K562 (cell line): ENCODE data around the gene LRRC74B. TPM values are rescaled to one million over a fixed set of nuclear protein-coding genes. Genes with fewer than 3 reads are reported as not detected.
A peak's percentile ranks its signal among the peaks of the same experiment; 100 is the strongest.

ENCODE experiments used
- DACH1 ChIP-seq: fragments of 450-650 bp; IDR thresholded peaks from 2 replicates; pipeline ENCODE4 v1.6.1; 2018; ENCODE audit not compliant: partially characterized antibody
- GABPB1 ChIP-seq: sonication (generic); formaldehyde crosslinking; IDR thresholded peaks from 2 replicates; pipeline ENCODE4 v1.8.0; 2022; ENCODE audit warnings: mild to moderate bottlenecking, missing genetic modification reagents
- GABPB2 ChIP-seq: fragments of 250-450 bp; sonication (Bioruptor Pico); conservative IDR thresholded peaks from 2 replicates; pipeline ENCODE4 v1.5.1; 2021; ENCODE audit warnings: mild to moderate bottlenecking
- JUND ChIP-seq, 2 experiments: IDR thresholded peaks; 2 replicates in 1 of 2; 3 replicates in 1 of 2; pipeline ENCODE4 v1.6.1; 2011; ENCODE audit warnings: borderline replicate concordance in 2 of 2, low read depth in 2 of 2, low read length in 2 of 2, improper control_type of control experiment in 1 of 2, missing biosample characterization in 1 of 2, missing genetic modification characterization in 1 of 2, missing genetic modification reagents in 1 of 2
- LARP7 ChIP-seq: fragments of 450-650 bp; IDR thresholded peaks from 2 replicates; pipeline ENCODE4 v1.6.1; 2016
- MCM3 ChIP-seq: fragments of 450-650 bp; IDR thresholded peaks from 2 replicates; pipeline ENCODE4 v1.6.1; 2016
- RNF219 ChIP-seq: fragments of 250-450 bp; sonication (Bioruptor Pico); IDR thresholded peaks from 2 replicates; pipeline ENCODE4 v1.5.0; 2022; ENCODE audit warnings: mild to moderate bottlenecking
- RREB1 ChIP-seq: fragments of 250-450 bp; sonication (Bioruptor Pico); IDR thresholded peaks from 2 replicates; pipeline ENCODE4 v1.4.0; 2020
- SRF ChIP-seq, 2 experiments: fragments of 250-450, 450-650 bp in 1 of 2; sonication (Bioruptor Pico) in 1 of 2; sonication (generic) in 1 of 2; formaldehyde crosslinking; IDR thresholded peaks; 2 replicates each; pipeline versions ENCODE4 v1.5.0 to v1.5.1; 2020 to 2022; ENCODE audit warnings: mild to moderate bottlenecking in 1 of 2, missing genetic modification reagents in 1 of 2
- STAT6 ChIP-seq: sonication (generic); formaldehyde crosslinking; IDR thresholded peaks from 2 replicates; pipeline ENCODE4 v1.8.1; 2023; ENCODE audit warnings: mild to moderate bottlenecking, missing genetic modification reagents
- ZNF507 ChIP-seq: conservative IDR thresholded peaks from 2 replicates; pipeline ENCODE4 v1.6.1; 2017; ENCODE audit warnings: missing genetic modification characterization, missing compliant biosample characterization
- polyA plus RNA-seq, 8 experiments: library from polyadenylated mRNA; depleted of rRNA in 4 of 8; stranded (reverse) in 5 of 8; unstranded in 3 of 8; fragments of >200 nt; fragmentation: Nextera tagmentation in 2 of 8; fragmentation: Illumina TruSeq in 1 of 8; extraction: Ambion mirVana in 2 of 8; extraction: Trizol in 1 of 8; gene quantifications; 2 replicates each; pipeline versions ENCODE4 v1.2.1 to v1.2.3, GENCODE V29; 2011 to 2014; ENCODE audit warnings: inconsistent platforms in 1 of 8, missing spikeins in 1 of 8
- total RNA-seq, 7 experiments: library from RNA; depleted of rRNA in 6 of 7; stranded (reverse); fragments of >200 nt in 6 of 7; fragmentation: Illumina TruSeq in 2 of 7; extraction: Trizol in 2 of 7; gene quantifications; 2 replicates each; pipeline versions ENCODE4 v1.2.1 to v1.2.3, GENCODE V29; 2011 to 2021; ENCODE audit warnings: low replicate concordance in 1 of 7

Gene LRRC74B
- total and polyA plus RNA-seq, 9 of the 15 experiments (the other 6 are each of a cell fraction or from before 2014, with no cell fraction given), result not detected

- TF ChIP-seq STAT6 (CRISPR knock-in tag), result no peak
- TF ChIP-seq MCM3, result no peak
- no peak for TF ChIP-seq DACH1
- no peak for TF ChIP-seq ZNF507 (tag)
- TF ChIP-seq RNF219 (CRISPR knock-in tag), result peak; percentile 65; the same call in 1 of the 2 replicates
- peak in 1 of 2 experiments; percentile 58; a peak in 1 of 4 replicates for TF ChIP-seq SRF (CRISPR knock-in tag; IDR thresholded peaks at IDR 0.05)
- peak; percentile 80; the same call in 1 of the 2 replicates for TF ChIP-seq RREB1 (CRISPR knock-in tag)
- no peak for TF ChIP-seq LARP7
- TF ChIP-seq GABPB2 (CRISPR knock-in tag), result peak; percentile 48; the same call in 1 of the 2 replicates
- TF ChIP-seq GABPB1, result 0 out of 2 replicates have a peak, but pooled peaks have one; percentile 41
- 0 out of 2 replicates have a peak, but pooled peaks have one; percentile 30 for TF ChIP-seq JUND (IDR thresholded peaks at IDR 0.05; ENCODE audit: borderline replicate concordance, low read depth, low read length)
- TF ChIP-seq JUND (tag; IDR thresholded peaks at IDR 0.05; ENCODE audit: borderline replicate concordance, low read depth, low read length), result no peak
Observed at GRCh38 chr22:21101877-21102638, 56.3 kb downstream of the LRRC74B start (continued).
